ENCODE data around the gene DEXI. TPM values are rescaled to one million over a fixed set of nuclear protein-coding genes. Genes with fewer than 3 reads are reported as not detected.

The DEXI gene
- total RNA-seq, 1 experiment from 2014 or later: 43.2 TPM

- Histone ChIP-seq H3K27ac (ENCODE audit: low read length) (no peak overlapping the region), H4K20me1 (ENCODE audit: low read length) (no peaks in the 10 kb centered on the region), H3K79me2 (ENCODE audit: low read length) (peaks cover 29% of the 10 kb centered on the region; the same call in 1 of the 2 replicates), H2AFZ (ENCODE audit: low read length) (no peak overlapping the region), H3K9me2 (replicated peaks; ENCODE audit: low read length) (no peaks in the 10 kb centered on the region), H3K27me3 (ENCODE audit: low read length) (no peaks in the 10 kb centered on the region), H3K4me1 (ENCODE audit: insufficient read depth, low read length) (no peaks in the 10 kb centered on the region), H3K9me3 (ENCODE audit: low read length) (no peaks in the 10 kb centered on the region), H3K9ac (ENCODE audit: low read length) (no peak overlapping the region), H3K36me3 (ENCODE audit: low read depth, low read length) (no peaks in the 10 kb centered on the region), H3K4me2 (ENCODE audit: low read length) (no peak overlapping the region), H3K4me3 (ENCODE audit: low read length) (no peak overlapping the region), H3F3A (ENCODE audit: low read length, unreplicated experiment) (no peaks in the 10 kb centered on the region)
- ATAC-seq: no peak
- intact Hi-C loops (cut with micrococcal nuclease): no loop called here
- CTCF ChIA-PET: no interaction called here
- POLR2A ChIA-PET (ENCODE audit: unreplicated experiment): no interaction called here
- TF ChIP-seq EZH2 (IDR thresholded peaks at IDR 0.05; ENCODE audit: low read length, unreplicated experiment) (no peak), EZH2phosphoT487 (IDR thresholded peaks at IDR 0.05; ENCODE audit: borderline replicate concordance, low read length) (no peak), CTCF (conservative IDR thresholded peaks at IDR 0.05; ENCODE audit: low read depth, low read length) (no peak)
- DNase-seq: no peak
- BruUV-seq (replicated peaks): no TSS peak
Measured at GRCh38 chr16:10932959-10933710, 9.1 kb downstream of the DEXI start.

GRCh38 chr16:10931977-10932632 lies 10.2 kb downstream of the DEXI start:
- Histone ChIP-seq H3K9ac (ENCODE audit: low read length) (no peak overlapping the region), H3K4me2 (ENCODE audit: low read length) (no peak overlapping the region), H4K20me1 (ENCODE audit: low read length) (no peaks in the 10 kb centered on the region), H3K27ac (ENCODE audit: low read length) (no peak overlapping the region), H3K4me3 (ENCODE audit: low read length) (no peak overlapping the region), H3K4me1 (ENCODE audit: insufficient read depth, low read length) (no peaks in the 10 kb centered on the region), H3K9me2 (replicated peaks; ENCODE audit: low read length) (no peaks in the 10 kb centered on the region), H3K9me3 (ENCODE audit: low read length) (no peaks in the 10 kb centered on the region), H2AFZ (ENCODE audit: low read length) (no peak overlapping the region), H3K79me2 (ENCODE audit: low read length) (peaks cover 20% of the 10 kb centered on the region; the same call in 1 of the 2 replicates), H3F3A (ENCODE audit: low read length, unreplicated experiment) (no peaks in the 10 kb centered on the region), H3K27me3 (ENCODE audit: low read length) (no peaks in the 10 kb centered on the region), H3K36me3 (ENCODE audit: low read depth, low read length) (no peaks in the 10 kb centered on the region)
- ChIA-PET POLR2A (ENCODE audit: unreplicated experiment) (interaction anchor here (0.8 kb wide), 1 partner anchor 22 kb away, joined by 16 read pairs; no protein-coding TSS in a partner anchor), CTCF (no interaction called here)
- DNase-seq (no peak), ATAC-seq (no peak)
- intact Hi-C loops (cut with micrococcal nuclease): no loop called here
- no TSS peak for BruUV-seq (replicated peaks)
- TF ChIP-seq EZH2phosphoT487 (IDR thresholded peaks at IDR 0.05; ENCODE audit: borderline replicate concordance, low read length): no peak
- no peak for TF ChIP-seq CTCF (conservative IDR thresholded peaks at IDR 0.05; ENCODE audit: low read depth, low read length)
- TF ChIP-seq EZH2 (IDR thresholded peaks at IDR 0.05; ENCODE audit: low read length, unreplicated experiment): no peak

- H3K9ac ChIP-seq (ENCODE audit: low read length): no peak overlapping the region
- H3K4me3 ChIP-seq (ENCODE audit: low read length): no peak overlapping the region
- no peaks in the 10 kb centered on the region for H3K9me3 ChIP-seq (ENCODE audit: low read length)
- ATAC-seq (no peak), DNase-seq (no peak)
- BruUV-seq (replicated peaks): no TSS peak
- H3K79me2 ChIP-seq (ENCODE audit: low read length): peaks cover 11% of the 10 kb centered on the region; the same call in 1 of the 2 replicates
- CTCF ChIA-PET: no interaction called here
- POLR2A ChIA-PET (ENCODE audit: unreplicated experiment): no interaction called here
- no peaks in the 10 kb centered on the region for H3F3A ChIP-seq (ENCODE audit: low read length, unreplicated experiment)
- H3K4me2 ChIP-seq (ENCODE audit: low read length): no peak overlapping the region
- no peak for TF ChIP-seq EZH2 (IDR thresholded peaks at IDR 0.05; ENCODE audit: low read length, unreplicated experiment)
- TF ChIP-seq EZH2phosphoT487 (IDR thresholded peaks at IDR 0.05; ENCODE audit: borderline replicate concordance, low read length): no peak
- TF ChIP-seq CTCF (conservative IDR thresholded peaks at IDR 0.05; ENCODE audit: low read depth, low read length): no peak
- H3K4me1 ChIP-seq (ENCODE audit: insufficient read depth, low read length): no peaks in the 10 kb centered on the region
- no peaks in the 10 kb centered on the region for H4K20me1 ChIP-seq (ENCODE audit: low read length)
- intact Hi-C loops (cut with micrococcal nuclease): no loop called here
- no peaks in the 10 kb centered on the region for H3K27me3 ChIP-seq (ENCODE audit: low read length)
- H2AFZ ChIP-seq (ENCODE audit: low read length): no peak overlapping the region
- no peaks in the 10 kb centered on the region for H3K9me2 ChIP-seq (replicated peaks; ENCODE audit: low read length)
- H3K36me3 ChIP-seq (ENCODE audit: low read depth, low read length): no peaks in the 10 kb centered on the region
- H3K27ac ChIP-seq (ENCODE audit: low read length): no peak overlapping the region
Measured at GRCh38 chr16:10931134-10931533, 11.1 kb downstream of the DEXI start.

Measured in PC-3 (cell line).